ENCODE results near the gene RCAN2.

Gene RCAN2

GRCh38 chr6:46208303-46208702, 282.9 kb downstream of the RCAN2 start:
- no peak overlapping the region for H3K9ac ChIP-seq (ENCODE audit: low read length)
- no peak overlapping the region for H3K27ac ChIP-seq (ENCODE audit: low read depth, low read length)
- H3K4me1 ChIP-seq (ENCODE audit: control insufficient read depth, insufficient read depth, low read length), result no peaks in the 10 kb centered on the region
- H3K36me3 ChIP-seq (ENCODE audit: control insufficient read depth, insufficient read depth, low read length), result no peaks in the 10 kb centered on the region
- H3K27me3 ChIP-seq (ENCODE audit: control insufficient read depth, insufficient read depth, low read length), result no peaks in the 10 kb centered on the region
- H3K9me3 ChIP-seq (ENCODE audit: control insufficient read depth, insufficient read depth, low read depth, low read length), result no peaks in the 10 kb centered on the region; the same call in 1 of the 2 replicates
- H3K4me3 ChIP-seq (ENCODE audit: low read depth, low read length), result no peak overlapping the region

GRCh38 chr6:46207174-46207573, 284.1 kb downstream of the RCAN2 start:
- H3K9me3 ChIP-seq (ENCODE audit: control insufficient read depth, insufficient read depth, low read depth, low read length), result no peaks in the 10 kb centered on the region; the same call in 1 of the 2 replicates
- H3K27ac ChIP-seq (ENCODE audit: low read depth, low read length), result no peak overlapping the region
- H3K27me3 ChIP-seq (ENCODE audit: control insufficient read depth, insufficient read depth, low read length), result no peaks in the 10 kb centered on the region
- no peaks in the 10 kb centered on the region for H3K4me1 ChIP-seq (ENCODE audit: control insufficient read depth, insufficient read depth, low read length)
- no peak overlapping the region for H3K9ac ChIP-seq (ENCODE audit: low read length)
- H3K36me3 ChIP-seq (ENCODE audit: control insufficient read depth, insufficient read depth, low read length), result no peaks in the 10 kb centered on the region
- H3K4me3 ChIP-seq (ENCODE audit: low read depth, low read length), result no peak overlapping the region

- no peak overlapping the region for H3K4me3 ChIP-seq (ENCODE audit: low read depth, low read length)
- H3K27ac ChIP-seq (ENCODE audit: low read depth, low read length), result no peak overlapping the region
- H3K36me3 ChIP-seq (ENCODE audit: control insufficient read depth, insufficient read depth, low read length), result no peaks in the 10 kb centered on the region
- no peaks in the 10 kb centered on the region for H3K27me3 ChIP-seq (ENCODE audit: control insufficient read depth, insufficient read depth, low read length)
- no peak overlapping the region for H3K9ac ChIP-seq (ENCODE audit: low read length)
- H3K4me1 ChIP-seq (ENCODE audit: control insufficient read depth, insufficient read depth, low read length), result no peaks in the 10 kb centered on the region
- no peaks in the 10 kb centered on the region for H3K9me3 ChIP-seq (ENCODE audit: control insufficient read depth, insufficient read depth, low read depth, low read length)
Measured at GRCh38 chr6:46204880-46205650, 286.2 kb downstream of the RCAN2 start.

- Histone ChIP-seq H3K9ac (ENCODE audit: low read length) (no peak overlapping the region), H3K27me3 (ENCODE audit: control insufficient read depth, insufficient read depth, low read length) (no peaks in the 10 kb centered on the region), H3K9me3 (ENCODE audit: control insufficient read depth, insufficient read depth, low read depth, low read length) (0 out of 2 replicates have a peak, but pooled peaks cover 7% of the 10 kb centered on the region), H3K4me3 (ENCODE audit: low read depth, low read length) (no peak overlapping the region), H3K27ac (ENCODE audit: low read depth, low read length) (no peak overlapping the region), H3K4me1 (ENCODE audit: control insufficient read depth, insufficient read depth, low read length) (no peaks in the 10 kb centered on the region), H3K36me3 (ENCODE audit: control insufficient read depth, insufficient read depth, low read length) (no peaks in the 10 kb centered on the region)
Measured at GRCh38 chr6:46203391-46204177, 287.7 kb downstream of the RCAN2 start.

- Histone ChIP-seq H3K27ac (ENCODE audit: low read depth, low read length) (no peak overlapping the region), H3K4me1 (ENCODE audit: control insufficient read depth, insufficient read depth, low read length) (peaks cover 7% of the 10 kb centered on the region; the same call in 1 of the 2 replicates), H3K27me3 (ENCODE audit: control insufficient read depth, insufficient read depth, low read length) (no peaks in the 10 kb centered on the region), H3K36me3 (ENCODE audit: control insufficient read depth, insufficient read depth, low read length) (no peaks in the 10 kb centered on the region), H3K9me3 (ENCODE audit: control insufficient read depth, insufficient read depth, low read depth, low read length) (0 out of 2 replicates have a peak, but pooled peaks cover 7% of the 10 kb centered on the region), H3K9ac (ENCODE audit: low read length) (no peak overlapping the region), H3K4me3 (ENCODE audit: low read depth, low read length) (no peak overlapping the region)
Measured at GRCh38 chr6:46201702-46202101, 289.5 kb downstream of the RCAN2 start.

- no peaks in the 10 kb centered on the region for H3K27me3 ChIP-seq (ENCODE audit: control insufficient read depth, insufficient read depth, low read length)
- H3K4me3 ChIP-seq (ENCODE audit: low read depth, low read length), result no peak overlapping the region
- 0 out of 2 replicates have a peak, but pooled peaks cover 7% of the 10 kb centered on the region for H3K9me3 ChIP-seq (ENCODE audit: control insufficient read depth, insufficient read depth, low read depth, low read length)
- no peak overlapping the region for H3K27ac ChIP-seq (ENCODE audit: low read depth, low read length)
- H3K9ac ChIP-seq (ENCODE audit: low read length), result no peak overlapping the region
- H3K36me3 ChIP-seq (ENCODE audit: control insufficient read depth, insufficient read depth, low read length), result no peaks in the 10 kb centered on the region
- peaks cover 7% of the 10 kb centered on the region; the same call in 1 of the 2 replicates for H3K4me1 ChIP-seq (ENCODE audit: control insufficient read depth, insufficient read depth, low read length)
Measured at GRCh38 chr6:46199387-46199786, 291.9 kb downstream of the RCAN2 start.

GRCh38 chr6:46191961-46192360, 299.3 kb downstream of the RCAN2 start:
- H3K9me3 ChIP-seq (ENCODE audit: control insufficient read depth, insufficient read depth, low read depth, low read length), result no peaks in the 10 kb centered on the region
- no peak overlapping the region for H3K9ac ChIP-seq (ENCODE audit: low read length)
- no peaks in the 10 kb centered on the region for H3K27me3 ChIP-seq (ENCODE audit: control insufficient read depth, insufficient read depth, low read length)
- no peak overlapping the region for H3K27ac ChIP-seq (ENCODE audit: low read depth, low read length)
- H3K4me1 ChIP-seq (ENCODE audit: control insufficient read depth, insufficient read depth, low read length), result no peaks in the 10 kb centered on the region
- no peak overlapping the region for H3K4me3 ChIP-seq (ENCODE audit: low read depth, low read length)
- no peaks in the 10 kb centered on the region for H3K36me3 ChIP-seq (ENCODE audit: control insufficient read depth, insufficient read depth, low read length)

GRCh38 chr6:46190889-46191288, 300.4 kb downstream of the RCAN2 start:
- H3K27me3 ChIP-seq (ENCODE audit: control insufficient read depth, insufficient read depth, low read length), result no peaks in the 10 kb centered on the region
- H3K27ac ChIP-seq (ENCODE audit: low read depth, low read length), result no peak overlapping the region
- H3K36me3 ChIP-seq (ENCODE audit: control insufficient read depth, insufficient read depth, low read length), result no peaks in the 10 kb centered on the region
- no peak overlapping the region for H3K9ac ChIP-seq (ENCODE audit: low read length)
- no peak overlapping the region for H3K4me3 ChIP-seq (ENCODE audit: low read depth, low read length)
- H3K4me1 ChIP-seq (ENCODE audit: control insufficient read depth, insufficient read depth, low read length), result no peaks in the 10 kb centered on the region
- no peaks in the 10 kb centered on the region for H3K9me3 ChIP-seq (ENCODE audit: control insufficient read depth, insufficient read depth, low read depth, low read length)

GRCh38 chr6:46189726-46190125, 301.5 kb downstream of the RCAN2 start:
- Histone ChIP-seq H3K9me3 (ENCODE audit: control insufficient read depth, insufficient read depth, low read depth, low read length) (no peaks in the 10 kb centered on the region), H3K27ac (ENCODE audit: low read depth, low read length) (no peak overlapping the region), H3K4me1 (ENCODE audit: control insufficient read depth, insufficient read depth, low read length) (no peaks in the 10 kb centered on the region), H3K4me3 (ENCODE audit: low read depth, low read length) (no peak overlapping the region), H3K9ac (ENCODE audit: low read length) (no peak overlapping the region), H3K27me3 (ENCODE audit: control insufficient read depth, insufficient read depth, low read length) (no peaks in the 10 kb centered on the region), H3K36me3 (ENCODE audit: control insufficient read depth, insufficient read depth, low read length) (no peaks in the 10 kb centered on the region)

GRCh38 chr6:46186583-46186982, 304.7 kb downstream of the RCAN2 start:
- Histone ChIP-seq H3K27ac (ENCODE audit: low read depth, low read length) (no peak overlapping the region), H3K36me3 (ENCODE audit: control insufficient read depth, insufficient read depth, low read length) (no peaks in the 10 kb centered on the region), H3K27me3 (ENCODE audit: control insufficient read depth, insufficient read depth, low read length) (no peaks in the 10 kb centered on the region), H3K4me1 (ENCODE audit: control insufficient read depth, insufficient read depth, low read length) (no peaks in the 10 kb centered on the region), H3K9ac (ENCODE audit: low read length) (no peak overlapping the region), H3K9me3 (ENCODE audit: control insufficient read depth, insufficient read depth, low read depth, low read length) (no peaks in the 10 kb centered on the region), H3K4me3 (ENCODE audit: low read depth, low read length) (no peak overlapping the region)

- H3K9ac ChIP-seq (ENCODE audit: low read length), result no peak overlapping the region
- no peaks in the 10 kb centered on the region; the same call in 1 of the 2 replicates for H3K27me3 ChIP-seq (ENCODE audit: control insufficient read depth, insufficient read depth, low read length)
- H3K9me3 ChIP-seq (ENCODE audit: control insufficient read depth, insufficient read depth, low read depth, low read length), result no peaks in the 10 kb centered on the region
- H3K4me3 ChIP-seq (ENCODE audit: low read depth, low read length), result no peak overlapping the region
- H3K27ac ChIP-seq (ENCODE audit: low read depth, low read length), result no peak overlapping the region
- no peaks in the 10 kb centered on the region for H3K4me1 ChIP-seq (ENCODE audit: control insufficient read depth, insufficient read depth, low read length)
- no peaks in the 10 kb centered on the region for H3K36me3 ChIP-seq (ENCODE audit: control insufficient read depth, insufficient read depth, low read length)
Measured at GRCh38 chr6:46184114-46184513, 307.1 kb downstream of the RCAN2 start.
